ENCODE results near the gene PRPSAP1. TPM values are rescaled to one million over a fixed set of nuclear protein-coding genes. Genes with fewer than 3 reads are reported as not detected.
A peak's percentile ranks its signal among the peaks of the same experiment; 100 is the strongest.

PRPSAP1 gene
- polyA plus RNA-seq, 1 of the 3 experiments (the other 2 are of a cell fraction): 118 TPM

GRCh38 chr17:76353004-76353598 is 615 bp downstream of the PRPSAP1 start:
- H3K9me3 ChIP-seq: no peaks in the 10 kb centered on the region
- peak overlapping the region; percentile 83 to 90 for H3K27ac ChIP-seq (ENCODE audit: low read depth in 2 of 2, low read length in 1 of 2)
- TF ChIP-seq SIN3A (IDR thresholded peaks at IDR 0.05; ENCODE audit: borderline replicate concordance, low read depth, low read length): 0 out of 2 replicates have a peak, but pooled peaks have one; percentile 32
- no peak for TF ChIP-seq JUND (IDR thresholded peaks at IDR 0.05)
- CTCF ChIA-PET: interaction anchor here (0.7 to 8.3 kb wide), 19 partner anchors 9 to 232 kb away, joined by 3 to 128 read pairs (median 4); partner anchors contain the start of gene SPHK1
- peak; percentile 89 for DNase-seq
- peak overlapping the region; percentile 99 for H2AFZ ChIP-seq (ENCODE audit: low read depth)
- H3K4me3 ChIP-seq (ENCODE audit: low read depth in 2 of 2, low read length in 1 of 2): peak overlapping the region; percentile 65 to 87
- H3K27me3 ChIP-seq (ENCODE audit: insufficient read depth): no peaks in the 10 kb centered on the region
- H3K36me3 ChIP-seq (replicated peaks in 1 of 2; ENCODE audit: control insufficient read depth in 1 of 2, insufficient read depth in 2 of 2, low read length in 1 of 2): peaks cover 0 to 15% of the 10 kb centered on the region in 2 experiments
- peaks cover 19% of the 10 kb centered on the region for H3F3A ChIP-seq (replicated peaks; ENCODE audit: insufficient read depth)
- H3K9me2 ChIP-seq: no peaks in the 10 kb centered on the region
- peak overlapping the region; percentile 75 for H3K4me2 ChIP-seq
- H4K20me1 ChIP-seq (ENCODE audit: insufficient read depth): no peaks in the 10 kb centered on the region
- H3K79me2 ChIP-seq (ENCODE audit: insufficient read depth): peaks cover 50% of the 10 kb centered on the region
- POLR2A ChIA-PET: interaction anchor here (0.6 to 4.9 kb wide), 13 partner anchors 9 to 476 kb away, joined by 3 to 39 read pairs (median 5); partner anchors contain the start of gene SPHK1
- H3K4me1 ChIP-seq (ENCODE audit: control insufficient read depth in 1 of 2, insufficient read depth in 2 of 2, low read depth in 1 of 2, low read length in 1 of 2): peaks cover 7 to 10% of the 10 kb centered on the region in 2 experiments; a peak in 2 of 4 replicates
- peak overlapping the region; percentile 76 for H3K9ac ChIP-seq
- 3% methylated on average over 40 of the region's 51 CpGs for WGBS (ENCODE audit: low lambda C conversion rate)

GRCh38 chr17:76351526-76352071 is 2.1 kb downstream of the PRPSAP1 start:
- POLR2A ChIA-PET: interaction anchor here (4.9 kb wide), 1 partner anchor 33 kb away, joined by 39 read pairs; the partner anchor contains the start of gene SPHK1
- Histone ChIP-seq H3K9ac (peak overlapping the region; percentile 4; the same call in 1 of the 2 replicates), H3K4me3 (ENCODE audit: low read depth in 2 of 2, low read length in 1 of 2) (peak overlapping the region in 1 of 2 experiments; percentile 87; a peak in 2 of 4 replicates)

More at GRCh38 chr17:76351526-76352071, 2.1 kb downstream of the PRPSAP1 start:
- peaks cover 19% of the 10 kb centered on the region for H3F3A ChIP-seq (replicated peaks; ENCODE audit: insufficient read depth)
- H2AFZ ChIP-seq (ENCODE audit: low read depth): no peak overlapping the region
- H3K9me2 ChIP-seq: no peaks in the 10 kb centered on the region
- H3K36me3 ChIP-seq (replicated peaks in 1 of 2; ENCODE audit: control insufficient read depth in 1 of 2, insufficient read depth in 2 of 2, low read length in 1 of 2): peaks cover 5 to 19% of the 10 kb centered on the region in 2 experiments
- WGBS (ENCODE audit: low lambda C conversion rate): 86% methylated on average over 9 of the region's 9 CpGs
- CTCF ChIA-PET: interaction anchor here (0.8 to 8.3 kb wide), 9 partner anchors 7 to 155 kb away, joined by 3 to 128 read pairs (median 10); partner anchors contain the start of gene SPHK1
- no peaks in the 10 kb centered on the region for H3K9me3 ChIP-seq
- H3K79me2 ChIP-seq (ENCODE audit: insufficient read depth): peaks cover 54% of the 10 kb centered on the region
- H4K20me1 ChIP-seq (ENCODE audit: insufficient read depth): no peaks in the 10 kb centered on the region
- peaks cover 7 to 10% of the 10 kb centered on the region in 2 experiments; a peak in 2 of 4 replicates for H3K4me1 ChIP-seq (ENCODE audit: control insufficient read depth in 1 of 2, insufficient read depth in 2 of 2, low read depth in 1 of 2, low read length in 1 of 2)
- peak overlapping the region; percentile 75 for H3K4me2 ChIP-seq
- no peak for DNase-seq
- H3K27ac ChIP-seq (ENCODE audit: low read depth in 2 of 2, low read length in 1 of 2): peak overlapping the region in 1 of 2 experiments; percentile 30; a peak in 1 of 4 replicates
- no peaks in the 10 kb centered on the region for H3K27me3 ChIP-seq (ENCODE audit: insufficient read depth)
- TF ChIP-seq EZH2phosphoT487 (IDR thresholded peaks at IDR 0.05; ENCODE audit: borderline replicate concordance, low read depth): no peak
- TF ChIP-seq CTCF (IDR thresholded peaks at IDR 0.05): no peak
- TF ChIP-seq CHD2 (IDR thresholded peaks at IDR 0.05; ENCODE audit: low read length, partially characterized antibody): no peak
- no peak for TF ChIP-seq RXRA (IDR thresholded peaks at IDR 0.05; ENCODE audit: borderline replicate concordance, low read depth)
- no peak for TF ChIP-seq ELF1 (IDR thresholded peaks at IDR 0.05)
- TF ChIP-seq REST (IDR thresholded peaks at IDR 0.05; ENCODE audit: low read depth, low read length): no peak
- no peak for TF ChIP-seq GABPA (IDR thresholded peaks at IDR 0.05; ENCODE audit: low read depth)
- no peak for TF ChIP-seq NRF1 (IDR thresholded peaks at IDR 0.05; ENCODE audit: low read depth, low read length)
- no peak for TF ChIP-seq MEF2A (IDR thresholded peaks at IDR 0.05; ENCODE audit: borderline replicate concordance, low read depth)
- no peak for TF ChIP-seq SMC3 (IDR thresholded peaks at IDR 0.05; ENCODE audit: low read depth, low read length)
- TF ChIP-seq SIN3A (IDR thresholded peaks at IDR 0.05; ENCODE audit: borderline replicate concordance, low read depth, low read length): no peak

Data from SK-N-SH (cell line).